ENCODE results near the gene TPRX1. TPM values are rescaled to one million over a fixed set of nuclear protein-coding genes. Genes with fewer than 3 reads are reported as not detected.
"Not testable (repeated sequence)": the region's sequence is repeated elsewhere in the genome, so short reads cannot be mapped to it uniquely, and the experiment has no call there.

Gene TPRX1
- total and polyA plus RNA-seq, 2 donors (not counting 1 experiment from before 2014, with no cell fraction given) = not detected

DNA sequence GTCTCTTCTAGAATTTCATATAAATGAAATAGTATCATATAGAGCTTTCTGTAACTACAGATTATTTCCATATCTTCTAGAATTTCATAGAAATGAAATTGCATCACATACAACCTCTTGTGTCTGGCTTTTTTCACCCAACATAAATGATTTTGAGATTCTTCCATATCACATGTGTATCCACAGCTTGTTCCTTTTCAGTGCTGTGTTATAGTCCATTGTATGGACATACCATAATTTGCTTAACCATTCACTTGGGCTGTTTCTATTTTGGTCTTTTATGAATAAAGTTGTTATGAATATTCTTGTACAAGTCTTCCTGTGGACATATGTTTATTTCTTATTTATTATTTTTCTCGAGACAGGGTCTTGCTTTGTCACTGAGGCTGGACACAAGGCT is 11.7 kb downstream of the TPRX1 start:
- Histone ChIP-seq H3K36me3 (replicated peaks in 1 of 2; ENCODE audit: control extremely low read depth in 1 of 2, control insufficient read depth in 1 of 2, extremely low read depth in 1 of 2, insufficient read depth in 2 of 2, low read length in 1 of 2) (no peaks in the 10 kb centered on the region), H3K4me1 (ENCODE audit: control insufficient read depth in 2 of 2, insufficient read depth in 2 of 2, low read length in 2 of 2) (peaks cover 0 to 10% of the 10 kb centered on the region in 2 donors), H3K4me2 (replicated peaks; ENCODE audit: low read depth, low read length, poor library complexity, severe bottlenecking) (no peak overlapping the region), H3K9ac (ENCODE audit: low read length) (no peak overlapping the region), H3K9me3 (ENCODE audit: control extremely low read depth in 1 of 3, control insufficient read depth in 2 of 3, insufficient read depth in 1 of 3, low read length in 2 of 3) (peaks cover 1 to 7% (median 4%) of the 10 kb centered on the region in 3 donors), H3K27ac (ENCODE audit: low read length in 2 of 2) (no peak overlapping the region), H3K4me3 (ENCODE audit: control extremely low read depth in 1 of 5, extremely low read depth in 1 of 5, insufficient read depth in 1 of 5, low read depth in 2 of 5, low read length in 4 of 5) (no peak overlapping the region), H3K27me3 (replicated peaks in 1 of 4; ENCODE audit: control extremely low read depth in 1 of 4, control insufficient read depth in 3 of 4, insufficient read depth in 4 of 4, low read length in 3 of 4) (peaks cover 0 to under 1% (median 0%) of the 10 kb centered on the region in 4 experiments), H2AFZ (ENCODE audit: insufficient read depth, low read depth, low read length, poor library complexity, severe bottlenecking) (no peak overlapping the region), H4K20me1 (ENCODE audit: control insufficient read depth, insufficient read depth, low read length, poor library complexity, severe bottlenecking) (no peaks in the 10 kb centered on the region), H3K79me2 (ENCODE audit: control insufficient read depth, insufficient read depth, low read length) (no peaks in the 10 kb centered on the region)
- intact Hi-C loops (cut with micrococcal nuclease) = no loop called here
- Mint-ChIP-seq H3K4me3 (no peak overlapping the region), H3K27me3 (peaks cover 5% of the 10 kb centered on the region), H3K9me3 (ENCODE audit: insufficient read depth) (no peaks in the 10 kb centered on the region), H3K27ac (no peak overlapping the region), H3K4me1 (peaks cover 5% of the 10 kb centered on the region)
- CTCF ChIA-PET = interaction anchor here (1.0 to 6.4 kb wide), 5 partner anchors 8 to 356 kb away, joined by 3 to 43 read pairs (median 3); no protein-coding TSS in a partner anchor
- TF ChIP-seq EZH2 (IDR thresholded peaks at IDR 0.05; ENCODE audit: borderline replicate concordance, insufficient read depth, low read depth, low read length, poor library complexity, severe bottlenecking) = no peak
- TF ChIP-seq, protein P1, sequence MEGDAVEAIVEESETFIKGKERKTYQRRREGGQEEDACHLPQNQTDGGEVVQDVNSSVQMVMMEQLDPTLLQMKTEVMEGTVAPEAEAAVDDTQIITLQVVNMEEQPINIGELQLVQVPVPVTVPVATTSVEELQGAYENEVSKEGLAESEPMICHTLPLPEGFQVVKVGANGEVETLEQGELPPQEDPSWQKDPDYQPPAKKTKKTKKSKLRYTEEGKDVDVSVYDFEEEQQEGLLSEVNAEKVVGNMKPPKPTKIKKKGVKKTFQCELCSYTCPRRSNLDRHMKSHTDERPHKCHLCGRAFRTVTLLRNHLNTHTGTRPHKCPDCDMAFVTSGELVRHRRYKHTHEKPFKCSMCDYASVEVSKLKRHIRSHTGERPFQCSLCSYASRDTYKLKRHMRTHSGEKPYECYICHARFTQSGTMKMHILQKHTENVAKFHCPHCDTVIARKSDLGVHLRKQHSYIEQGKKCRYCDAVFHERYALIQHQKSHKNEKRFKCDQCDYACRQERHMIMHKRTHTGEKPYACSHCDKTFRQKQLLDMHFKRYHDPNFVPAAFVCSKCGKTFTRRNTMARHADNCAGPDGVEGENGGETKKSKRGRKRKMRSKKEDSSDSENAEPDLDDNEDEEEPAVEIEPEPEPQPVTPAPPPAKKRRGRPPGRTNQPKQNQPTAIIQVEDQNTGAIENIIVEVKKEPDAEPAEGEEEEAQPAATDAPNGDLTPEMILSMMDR (IDR thresholded peaks at IDR 0.05) = no peak
- DNase-seq = no peak
- WGBS (ENCODE audit: insufficient coverage) = no CpG with 5 or more reads among the region's 1 CpG
- no peak for ATAC-seq (ENCODE audit: low read depth)
- POLR2A ChIA-PET = interaction anchor here (0.5 kb wide), 1 partner anchor 183 kb away, joined by 4 read pairs; no protein-coding TSS in a partner anchor

DNA sequence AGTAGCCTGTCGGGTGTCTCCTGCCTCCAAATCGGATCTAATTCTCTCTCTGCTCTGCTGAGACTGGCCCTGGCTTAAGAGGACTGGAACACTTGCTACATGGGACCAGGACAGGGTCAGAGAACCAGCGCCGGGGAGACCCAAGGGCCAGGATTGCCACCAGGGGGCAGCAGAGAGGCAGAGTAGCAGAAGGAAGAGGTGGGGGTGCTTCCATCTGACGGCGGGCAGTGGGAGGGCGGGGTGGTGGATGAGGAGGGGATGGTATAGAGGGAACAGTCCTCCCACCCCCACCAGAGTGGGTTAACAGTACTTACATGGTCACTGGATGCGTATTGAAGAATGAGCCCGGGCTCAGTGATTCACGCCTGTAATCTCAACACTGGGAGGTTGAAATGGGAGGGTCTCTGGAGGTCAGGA is 13.9 kb downstream of the TPRX1 start:
- H3K4me3 ChIP-seq (ENCODE audit: control extremely low read depth in 1 of 5, extremely low read depth in 1 of 5, insufficient read depth in 1 of 5, low read depth in 2 of 5, low read length in 4 of 5) = no peak overlapping the region
- H2AFZ ChIP-seq (ENCODE audit: insufficient read depth, low read depth, low read length, poor library complexity, severe bottlenecking) = no peak overlapping the region
- CTCF ChIA-PET = interaction anchor here (0.6 to 6.4 kb wide), 9 partner anchors 8 to 754 kb away, joined by 3 to 43 read pairs (median 3); partner anchors contain the start of genes EHD2 and NOP53
- DNase-seq (peak; percentile 81), ATAC-seq (ENCODE audit: low read depth) (peak; percentile 68)
- no peak overlapping the region for H3K4me2 ChIP-seq (replicated peaks; ENCODE audit: low read depth, low read length, poor library complexity, severe bottlenecking)
- Mint-ChIP-seq H3K27me3 (peaks cover 1% of the 10 kb centered on the region), H3K4me1 (peaks cover 5% of the 10 kb centered on the region), H3K9me3 (ENCODE audit: insufficient read depth) (no peaks in the 10 kb centered on the region), H3K27ac (no peak overlapping the region), H3K4me3 (no peak overlapping the region)
- no peak overlapping the region for H3K9ac ChIP-seq (ENCODE audit: low read length)
- TF ChIP-seq, protein P1 (IDR thresholded peaks at IDR 0.05) = peak; percentile 80
- TF ChIP-seq EZH2 (IDR thresholded peaks at IDR 0.05; ENCODE audit: borderline replicate concordance, insufficient read depth, low read depth, low read length, poor library complexity, severe bottlenecking) = no peak
- H4K20me1 ChIP-seq (ENCODE audit: control insufficient read depth, insufficient read depth, low read length, poor library complexity, severe bottlenecking) = no peaks in the 10 kb centered on the region
- H3K27ac ChIP-seq (ENCODE audit: low read length in 2 of 2) = no peak overlapping the region
- intact Hi-C loops (cut with micrococcal nuclease) = no loop called here
- peaks cover 1 to 7% (median 4%) of the 10 kb centered on the region in 3 donors for H3K9me3 ChIP-seq (ENCODE audit: control extremely low read depth in 1 of 3, control insufficient read depth in 2 of 3, insufficient read depth in 1 of 3, low read length in 2 of 3)
- H3K79me2 ChIP-seq (ENCODE audit: control insufficient read depth, insufficient read depth, low read length) = no peaks in the 10 kb centered on the region
- H3K4me1 ChIP-seq (ENCODE audit: control insufficient read depth in 2 of 2, insufficient read depth in 2 of 2, low read length in 2 of 2) = peaks cover 0 to 10% of the 10 kb centered on the region in 2 donors
- H3K27me3 ChIP-seq (replicated peaks in 1 of 4; ENCODE audit: control extremely low read depth in 1 of 4, control insufficient read depth in 3 of 4, insufficient read depth in 4 of 4, low read length in 3 of 4) = no peaks in the 10 kb centered on the region
- no peaks in the 10 kb centered on the region for H3K36me3 ChIP-seq (replicated peaks in 1 of 2; ENCODE audit: control extremely low read depth in 1 of 2, control insufficient read depth in 1 of 2, extremely low read depth in 1 of 2, insufficient read depth in 2 of 2, low read length in 1 of 2)
- POLR2A ChIA-PET = no interaction called here
- WGBS (ENCODE audit: insufficient coverage) = 0% methylated on average over 4 of the region's 10 CpGs

DNA sequence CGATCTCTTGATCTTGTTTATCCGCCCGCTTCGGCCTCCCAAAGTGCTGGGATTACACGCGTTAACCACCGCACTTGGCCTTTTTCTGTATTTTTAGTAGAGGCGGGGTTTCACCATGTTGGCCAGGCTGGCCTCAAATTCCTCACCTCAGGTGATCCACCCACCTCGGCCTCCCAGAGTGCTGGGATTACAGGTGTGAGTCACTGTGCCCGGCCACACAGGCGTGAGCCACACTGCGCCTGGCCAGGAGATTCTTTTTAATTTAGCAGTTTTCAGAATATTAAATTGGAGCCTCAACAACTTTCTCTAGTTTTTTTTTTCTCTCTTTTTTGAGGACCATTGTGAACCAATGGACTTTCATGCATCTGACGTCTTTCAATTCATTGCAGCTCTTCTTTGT is 14.5 kb downstream of the TPRX1 start:
- H4K20me1 ChIP-seq (ENCODE audit: control insufficient read depth, insufficient read depth, low read length, poor library complexity, severe bottlenecking); H3K36me3 ChIP-seq (replicated peaks in 1 of 2; ENCODE audit: control extremely low read depth in 1 of 2, control insufficient read depth in 1 of 2, extremely low read depth in 1 of 2, insufficient read depth in 2 of 2, low read length in 1 of 2); H3K4me1 ChIP-seq (ENCODE audit: control insufficient read depth in 2 of 2, insufficient read depth in 2 of 2, low read length in 2 of 2); H3K9me3 Mint-ChIP-seq (ENCODE audit: insufficient read depth); DNase-seq; H3K4me3 ChIP-seq (ENCODE audit: control extremely low read depth in 1 of 5, extremely low read depth in 1 of 5, insufficient read depth in 1 of 5, low read depth in 2 of 5, low read length in 4 of 5); H3K27ac ChIP-seq (ENCODE audit: low read length in 2 of 2); H3K9ac ChIP-seq (ENCODE audit: low read length); H2AFZ ChIP-seq (ENCODE audit: insufficient read depth, low read depth, low read length, poor library complexity, severe bottlenecking); H3K27me3 ChIP-seq (replicated peaks in 1 of 4; ENCODE audit: control extremely low read depth in 1 of 4, control insufficient read depth in 3 of 4, insufficient read depth in 4 of 4, low read length in 3 of 4); H3K27me3 Mint-ChIP-seq; H3K79me2 ChIP-seq (ENCODE audit: control insufficient read depth, insufficient read depth, low read length); POLR2A ChIA-PET; H3K4me3 Mint-ChIP-seq; H3K9me3 ChIP-seq (ENCODE audit: control extremely low read depth in 1 of 3, control insufficient read depth in 2 of 3, insufficient read depth in 1 of 3, low read length in 2 of 3); intact Hi-C loops (cut with micrococcal nuclease); H3K4me2 ChIP-seq (replicated peaks; ENCODE audit: low read depth, low read length, poor library complexity, severe bottlenecking); H3K27ac Mint-ChIP-seq; ATAC-seq (ENCODE audit: low read depth); H3K4me1 Mint-ChIP-seq: not testable (repeated sequence)
- CTCF ChIA-PET = interaction anchor here (0.6 to 6.4 kb wide), 11 partner anchors 8 to 754 kb away, joined by 3 to 43 read pairs (median 3); partner anchors contain the start of genes EHD2 and NOP53
- WGBS (ENCODE audit: insufficient coverage) = 100% methylated on average over 1 of the region's 13 CpGs

All from B cell (primary cell).